ENCODE results near the gene PDLIM1. TPM values are rescaled to one million over a fixed set of nuclear protein-coding genes. Genes with fewer than 3 reads are reported as not detected.

The PDLIM1 gene
- total and polyA plus RNA-seq, 2 of the 13 experiments (the other 11 are each of a cell fraction or from before 2014, with no cell fraction given), result 119 to 123 TPM

DNA sequence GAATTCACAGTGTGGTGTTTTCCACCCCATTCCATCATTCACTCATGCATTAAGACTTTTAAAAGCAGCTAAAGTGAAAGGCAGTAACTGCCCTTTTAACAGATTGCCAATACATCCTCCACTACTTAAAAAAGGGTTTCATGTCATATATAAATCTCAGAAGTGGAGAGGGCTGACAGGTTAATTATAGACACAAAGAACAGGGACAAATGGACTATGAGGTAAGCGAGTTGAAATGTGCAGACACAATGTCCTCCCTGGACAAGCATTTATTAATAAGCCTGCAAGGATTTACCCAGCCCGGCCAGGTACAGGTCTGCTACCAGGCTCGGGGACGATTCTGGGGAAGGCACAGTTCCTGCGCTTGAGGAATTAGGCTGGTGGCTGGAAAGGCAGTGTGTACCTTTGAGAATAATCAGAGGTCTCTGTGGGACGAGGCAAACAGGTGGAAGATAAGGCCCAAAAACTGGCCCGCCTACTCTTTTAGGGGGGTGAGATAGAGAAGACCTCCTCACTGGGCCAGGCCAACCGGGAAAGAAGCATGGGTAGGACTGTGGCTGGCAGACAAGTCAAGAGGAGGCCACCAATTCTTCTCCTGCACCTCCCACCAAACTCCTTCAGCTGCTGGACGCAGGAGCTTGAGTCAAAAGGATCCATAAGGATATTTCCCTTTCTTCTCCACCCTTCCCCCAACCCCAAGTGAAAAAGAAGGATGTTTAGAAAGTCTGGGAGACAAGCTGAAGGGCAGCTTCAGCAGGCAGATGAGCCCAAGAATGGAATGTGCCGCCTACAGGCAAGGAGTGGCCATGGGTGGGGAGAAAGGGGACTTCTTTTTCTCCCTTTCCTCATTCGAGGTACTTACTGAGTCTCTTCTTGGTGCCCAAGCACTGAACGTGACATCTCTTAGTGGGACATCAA, 1.5 kb downstream of the PDLIM1 start (continued):
- TF ChIP-seq, protein P1, sequence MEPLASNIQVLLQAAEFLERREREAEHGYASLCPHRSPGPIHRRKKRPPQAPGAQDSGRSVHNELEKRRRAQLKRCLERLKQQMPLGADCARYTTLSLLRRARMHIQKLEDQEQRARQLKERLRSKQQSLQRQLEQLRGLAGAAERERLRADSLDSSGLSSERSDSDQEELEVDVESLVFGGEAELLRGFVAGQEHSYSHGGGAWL (CRISPR knock-in tag; IDR thresholded peaks at IDR 0.05), result no peak
- TF ChIP-seq ZNF256 (CRISPR knock-in tag; conservative IDR thresholded peaks at IDR 0.05) (no peak), ZNF296 (CRISPR knock-in tag; conservative IDR thresholded peaks at IDR 0.05) (no peak)

GRCh38 chr10:95288303-95288702, 2.5 kb downstream of the PDLIM1 start:
- intact Hi-C loops (cut with micrococcal nuclease; ENCODE audit: unreplicated experiment) (loop anchor here (5.0 kb wide), 1 partner anchor 44 kb away; no protein-coding TSS in a partner anchor), in situ Hi-C loops (cut with HindIII; ENCODE audit: extremely low pct_ligation_motif_present, low pct_unique_long_range_greater_than_20kb) (loop anchor here (5.0 kb wide), 1 partner anchor 74 kb away; no protein-coding TSS in a partner anchor)
- no peaks in the 10 kb centered on the region for H3K27me3 ChIP-seq (ENCODE audit: control insufficient read depth in 1 of 2, insufficient read depth in 2 of 2, low read length in 2 of 2)
- ATAC-seq (no peak), FAIRE-seq (no peak), DNase-seq (ENCODE audit: low spot score) (no peak)
- H3K4me2 ChIP-seq (ENCODE audit: low read depth, low read length), result peak overlapping the region; percentile 82
- peak overlapping the region; percentile 5 for H3K27ac ChIP-seq (ENCODE audit: extremely low read length, insufficient read depth, low read length)
- H3K4me1 ChIP-seq (ENCODE audit: insufficient read depth, low read length), result peaks cover 70% of the 10 kb centered on the region
- H3K36me3 ChIP-seq (replicated peaks in 1 of 2; ENCODE audit: control insufficient read depth in 1 of 2, insufficient read depth in 2 of 2, low read length in 2 of 2), result peaks cover 2 to 7% of the 10 kb centered on the region in 2 experiments; a peak in 2 of 5 replicates
- no peak overlapping the region for H2AFZ ChIP-seq (ENCODE audit: low read length)
- POLR2A ChIA-PET, result interaction anchor here (1.6 to 4.7 kb wide), 2 partner anchors 9 to 28 kb away, joined by 7 to 41 read pairs; no protein-coding TSS in a partner anchor
- CTCF ChIA-PET (ENCODE audit: low intra/inter-chr PET ratio, low total read pairs), result no interaction called here
- BruUV-seq (replicated peaks), result no TSS peak
- no peak for TF ChIP-seq ZNF224 (CRISPR knock-in tag; IDR thresholded peaks at IDR 0.05)
- no peak for TF ChIP-seq MAX (IDR thresholded peaks at IDR 0.05)
- no peak for TF ChIP-seq TBP (CRISPR knock-in tag; IDR thresholded peaks at IDR 0.05)
- no peak for TF ChIP-seq ZNF75D (CRISPR knock-in tag; IDR thresholded peaks at IDR 0.05; ENCODE audit: borderline replicate concordance)
- no peak for TF ChIP-seq SPEN (CRISPR knock-in tag; IDR thresholded peaks at IDR 0.05; ENCODE audit: low read depth)
- TF ChIP-seq BRF2 (CRISPR knock-in tag; IDR thresholded peaks at IDR 0.05), result no peak
- TF ChIP-seq MEIS2 (CRISPR knock-in tag; IDR thresholded peaks at IDR 0.05), result no peak
- TF ChIP-seq ZSCAN12 (CRISPR knock-in tag; IDR thresholded peaks at IDR 0.05), result no peak
- peaks cover 7% of the 10 kb centered on the region; the same call in 1 of the 2 replicates for H4K20me1 ChIP-seq (ENCODE audit: insufficient read depth, low read length)
- H3K9me3 ChIP-seq (ENCODE audit: low read length), result no peaks in the 10 kb centered on the region
- H3K4me3 ChIP-seq (replicated peaks in 1 of 3; ENCODE audit: insufficient read depth in 1 of 3, low read depth in 2 of 3, low read length in 3 of 3), result peak overlapping the region; percentile 11 to 89 (median 77); a peak in 5 of 6 replicates
- 65% methylated on average over 1 of the region's 1 CpG for WGBS (ENCODE audit: low lambda C conversion rate)
- peaks cover 72% of the 10 kb centered on the region for H3K79me2 ChIP-seq (ENCODE audit: insufficient read depth, low read length)
- peak overlapping the region; percentile 96; the same call in 1 of the 2 replicates for H3K9ac ChIP-seq (ENCODE audit: insufficient read depth, low read depth, low read length)
